C4-2B (cell line): ENCODE results near the gene IGSF6.

ENCODE experiments used
- ZFX ChIP-seq: fragments of 450-650 bp; IDR thresholded peaks from 2 replicates; pipeline ENCODE4 v1.6.1; 2017
- TF ChIP-seq, protein P1 (sequence below): fragments of 450-650 bp; conservative IDR thresholded peaks from 2 replicates; pipeline ENCODE4 v1.5.1; 2017; ENCODE audit warnings: mild to moderate bottlenecking

DNA sequence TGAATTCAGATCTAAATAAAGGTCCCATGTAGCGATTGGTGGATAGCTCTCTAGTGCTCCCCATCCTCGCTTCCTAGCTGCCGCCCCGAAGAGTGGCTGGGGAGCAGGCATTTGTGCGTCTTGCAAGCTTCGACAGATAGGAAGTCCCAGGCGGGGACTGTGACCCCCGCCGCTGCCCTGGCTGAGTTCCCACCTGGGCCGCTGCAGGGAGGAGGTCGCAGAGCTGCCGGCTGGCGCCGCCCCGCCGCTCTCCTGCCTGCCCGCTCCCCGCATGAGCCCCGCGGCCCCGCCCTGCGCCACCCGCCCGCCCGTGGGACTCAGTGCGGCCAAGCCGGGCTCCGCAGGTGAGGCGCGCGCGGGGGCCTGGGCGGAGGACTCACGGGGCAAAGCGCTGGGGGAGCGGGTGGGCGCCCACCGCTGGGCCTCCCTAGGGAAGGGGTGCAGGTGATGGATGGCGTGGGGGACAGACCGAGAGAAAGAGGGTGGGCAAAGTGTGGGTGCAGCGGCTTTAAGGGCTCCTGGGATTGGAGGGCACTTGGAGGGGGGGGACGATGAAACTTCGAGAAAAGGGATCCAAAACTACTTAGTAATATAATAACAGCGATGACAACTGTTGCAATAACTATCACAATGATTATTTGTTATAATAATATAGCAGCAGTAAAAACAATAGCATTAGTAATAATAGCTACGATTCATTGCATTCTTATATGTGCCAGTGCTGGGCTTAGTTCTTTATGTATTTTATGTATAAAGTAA lies 11.7 kb upstream of the IGSF6 start, which contains the start of gene OTOA:
- TF ChIP-seq, protein P1, sequence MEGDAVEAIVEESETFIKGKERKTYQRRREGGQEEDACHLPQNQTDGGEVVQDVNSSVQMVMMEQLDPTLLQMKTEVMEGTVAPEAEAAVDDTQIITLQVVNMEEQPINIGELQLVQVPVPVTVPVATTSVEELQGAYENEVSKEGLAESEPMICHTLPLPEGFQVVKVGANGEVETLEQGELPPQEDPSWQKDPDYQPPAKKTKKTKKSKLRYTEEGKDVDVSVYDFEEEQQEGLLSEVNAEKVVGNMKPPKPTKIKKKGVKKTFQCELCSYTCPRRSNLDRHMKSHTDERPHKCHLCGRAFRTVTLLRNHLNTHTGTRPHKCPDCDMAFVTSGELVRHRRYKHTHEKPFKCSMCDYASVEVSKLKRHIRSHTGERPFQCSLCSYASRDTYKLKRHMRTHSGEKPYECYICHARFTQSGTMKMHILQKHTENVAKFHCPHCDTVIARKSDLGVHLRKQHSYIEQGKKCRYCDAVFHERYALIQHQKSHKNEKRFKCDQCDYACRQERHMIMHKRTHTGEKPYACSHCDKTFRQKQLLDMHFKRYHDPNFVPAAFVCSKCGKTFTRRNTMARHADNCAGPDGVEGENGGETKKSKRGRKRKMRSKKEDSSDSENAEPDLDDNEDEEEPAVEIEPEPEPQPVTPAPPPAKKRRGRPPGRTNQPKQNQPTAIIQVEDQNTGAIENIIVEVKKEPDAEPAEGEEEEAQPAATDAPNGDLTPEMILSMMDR, result no peak
- TF ChIP-seq ZFX, result no peak
